GM23338 (cell line): Measurements from ENCODE around the gene ASS1. TPM values are rescaled to one million over a fixed set of nuclear protein-coding genes. Genes with fewer than 3 reads are reported as not detected.

ENCODE experiments used
- ATAC-seq: fragments of 200-7000 bp; cut with Tn5 transposase; 3 replicates; pipeline ENCODE4 v1.9.1; 2020
- DNase-seq: peaks from one replicate; pipeline ENCODE4 v3.0.0-alpha.2; 2015; ENCODE audit warnings: low spot score
- H2AFZ ChIP-seq: fragments of 200-600 bp; sonication (generic); 2 replicates; pipeline ENCODE4 v1.8.0; 2016; ENCODE audit warnings: antibody characterized with exemption, mild to moderate bottlenecking, moderate library complexity
- H3F3A ChIP-seq: fragments of 200-600 bp; sonication (generic); replicated peaks from 2 replicates; pipeline ENCODE4 v1.8.0; 2017; ENCODE audit warnings: antibody characterized with exemption, mixed run types, low read depth
- H3K27ac ChIP-seq: fragments of 200-600 bp; sonication (generic); 2 replicates; pipeline ENCODE4 v1.6.1; 2016; ENCODE audit warnings: low read depth
- H3K27me3 ChIP-seq: fragments of 200-600 bp; sonication (generic); 2 replicates; pipeline ENCODE4 v1.8.0; 2016; ENCODE audit warnings: mild to moderate bottlenecking, mixed run types, moderate library complexity; ENCODE audit not compliant: insufficient read depth
- H3K36me3 ChIP-seq: fragments of 200-600 bp; sonication (generic); 2 replicates; pipeline ENCODE4 v1.8.0; 2016; ENCODE audit warnings: mild to moderate bottlenecking; ENCODE audit not compliant: insufficient read depth
- H3K4me1 ChIP-seq: fragments of 200-600 bp; sonication (generic); 2 replicates; pipeline ENCODE4 v1.8.0; 2016; ENCODE audit warnings: mild to moderate bottlenecking, moderate library complexity; ENCODE audit not compliant: insufficient read depth
- H3K4me2 ChIP-seq: fragments of 200-600 bp; sonication (generic); 2 replicates; pipeline ENCODE4 v1.7.1; 2017; ENCODE audit warnings: mixed run types
- H3K4me3 ChIP-seq: fragments of 200-600 bp; sonication (generic); 2 replicates; pipeline ENCODE4 v1.6.1; 2016; ENCODE audit warnings: mixed run types
- H3K79me2 ChIP-seq: fragments of 200-600 bp; sonication (generic); replicated peaks from 2 replicates; pipeline ENCODE4 v1.8.0; 2017; ENCODE audit warnings: mild to moderate bottlenecking; ENCODE audit not compliant: insufficient read depth
- H3K9me2 ChIP-seq: fragments of 200-600 bp; sonication (generic); 2 replicates; pipeline ENCODE4 v1.8.0; 2017; ENCODE audit not compliant: insufficient read depth
- H4K20me1 ChIP-seq: fragments of 200-600 bp; sonication (generic); replicated peaks from 2 replicates; pipeline ENCODE4 v1.8.0; 2017; ENCODE audit warnings: mild to moderate bottlenecking; ENCODE audit not compliant: insufficient read depth
- H3K27ac Mint-ChIP-seq: 2 replicates; pipeline ENCODE4 v1.8.0; 2020; ENCODE audit warnings: inconsistent platforms, mild to moderate bottlenecking, moderate library complexity, mixed read lengths
- H3K27me3 Mint-ChIP-seq: 3 replicates; pipeline ENCODE4 v1.8.0; 2022; ENCODE audit warnings: low read depth, mild to moderate bottlenecking, moderate library complexity, mixed read lengths, inconsistent platforms; ENCODE audit not compliant: insufficient read depth, poor library complexity
- H3K36me3 Mint-ChIP-seq: 3 replicates; pipeline ENCODE4 v1.8.0; 2021; ENCODE audit warnings: low read depth, mild to moderate bottlenecking, inconsistent platforms, moderate library complexity, mixed read lengths
- H3K4me1 Mint-ChIP-seq: 3 replicates; pipeline ENCODE4 v1.8.0; 2020; ENCODE audit warnings: mild to moderate bottlenecking, inconsistent platforms, mixed read lengths
- H3K4me3 Mint-ChIP-seq: 3 replicates; pipeline ENCODE4 v1.8.0; 2021; ENCODE audit warnings: moderate library complexity, mild to moderate bottlenecking, inconsistent platforms, mixed read lengths
- H3K9me3 Mint-ChIP-seq: 3 replicates; pipeline ENCODE4 v1.8.0; 2020; ENCODE audit warnings: moderate library complexity, mild to moderate bottlenecking, inconsistent platforms, mixed read lengths
- CREB1 ChIP-seq: fragments of 250-450 bp; sonication (Bioruptor Pico); IDR thresholded peaks from 2 replicates; pipeline ENCODE4 v1.5.0; 2020; ENCODE audit warnings: low read depth, mild to moderate bottlenecking, moderate library complexity
- EZH2 ChIP-seq: fragments of 200-600 bp; sonication (generic); IDR thresholded peaks from one replicate; pipeline ENCODE4 v1.8.0; 2017; ENCODE audit warnings: antibody characterized with exemption, mild to moderate bottlenecking, low read depth; ENCODE audit not compliant: unreplicated experiment
- POLR2AphosphoS5 ChIP-seq: IDR thresholded peaks from 2 replicates; pipeline ENCODE4 v1.6.1; 2016; ENCODE audit warnings: antibody characterized with exemption, low read depth
- ZNF114 ChIP-seq: fragments of 250-450 bp; sonication (Bioruptor Pico); IDR thresholded peaks from 2 replicates; pipeline ENCODE4 v1.5.0; 2020; ENCODE audit warnings: mild to moderate bottlenecking, moderate library complexity
- ZNF462 ChIP-seq: fragments of 250-450 bp; sonication (Bioruptor Pico); IDR thresholded peaks from 2 replicates; pipeline ENCODE4 v1.5.0; 2020; ENCODE audit warnings: mild to moderate bottlenecking, moderate library complexity
- polyA plus RNA-seq: library from polyadenylated mRNA; unstranded; fragments of >200 nt; fragmentation: Nextera tagmentation; extraction: Ambion mirVana; gene quantifications from 2 replicates; pipeline ENCODE4 v1.2.1, GENCODE V29; 2016
- total RNA-seq: library from RNA; depleted of rRNA; stranded (reverse); fragments of >200 nt; shearing (Covaris generic); gene quantifications from 2 replicates; pipeline ENCODE4 v1.2.3, GENCODE V29; 2014
- TF ChIP-seq, protein P1 (sequence below): IDR thresholded peaks from 2 replicates; pipeline ENCODE4 v1.6.1; 2016; ENCODE audit warnings: antibody characterized with exemption

The ASS1 gene
- total and polyA plus RNA-seq, 2 experiments from 2014 or later = 65.8 to 103 TPM

- no peaks in the 10 kb centered on the region for H4K20me1 ChIP-seq
- H2AFZ ChIP-seq = no peak overlapping the region
- peaks cover 30% of the 10 kb centered on the region for H3K27me3 ChIP-seq
- Mint-ChIP-seq H3K9me3 (peaks cover 16% of the 10 kb centered on the region), H3K27me3 (peaks cover 42% of the 10 kb centered on the region), H3K36me3 (peaks cover 21% of the 10 kb centered on the region; the same call in 2 of the 3 replicates), H3K4me3 (no peak overlapping the region), H3K4me1 (peaks cover 29% of the 10 kb centered on the region), H3K27ac (no peak overlapping the region)
- peaks cover 8% of the 10 kb centered on the region; the same call in 1 of the 2 replicates for H3F3A ChIP-seq
- DNase-seq = no peak
- no peak overlapping the region for H3K27ac ChIP-seq
- H3K9me2 ChIP-seq = no peaks in the 10 kb centered on the region
- H3K79me2 ChIP-seq = no peaks in the 10 kb centered on the region; the same call in 1 of the 2 replicates
- peaks cover 7% of the 10 kb centered on the region; the same call in 1 of the 2 replicates for H3K36me3 ChIP-seq
- TF ChIP-seq EZH2 = no peak
- no peak for TF ChIP-seq ZNF114
- no peak for TF ChIP-seq CREB1
- TF ChIP-seq, protein P1, sequence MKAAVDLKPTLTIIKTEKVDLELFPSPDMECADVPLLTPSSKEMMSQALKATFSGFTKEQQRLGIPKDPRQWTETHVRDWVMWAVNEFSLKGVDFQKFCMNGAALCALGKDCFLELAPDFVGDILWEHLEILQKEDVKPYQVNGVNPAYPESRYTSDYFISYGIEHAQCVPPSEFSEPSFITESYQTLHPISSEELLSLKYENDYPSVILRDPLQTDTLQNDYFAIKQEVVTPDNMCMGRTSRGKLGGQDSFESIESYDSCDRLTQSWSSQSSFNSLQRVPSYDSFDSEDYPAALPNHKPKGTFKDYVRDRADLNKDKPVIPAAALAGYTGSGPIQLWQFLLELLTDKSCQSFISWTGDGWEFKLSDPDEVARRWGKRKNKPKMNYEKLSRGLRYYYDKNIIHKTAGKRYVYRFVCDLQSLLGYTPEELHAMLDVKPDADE = no peak
- TF ChIP-seq POLR2AphosphoS5 = no peak
- TF ChIP-seq ZNF462 (CRISPR knock-in tag) = no peak
- no peak for ATAC-seq
- no peak overlapping the region for H3K4me3 ChIP-seq
- no peak overlapping the region for H3K4me2 ChIP-seq
- H3K4me1 ChIP-seq = peaks cover 30% of the 10 kb centered on the region
Observed at GRCh38 chr9:130443456-130443801, 1.3 kb upstream of the ASS1 start.
